ENCODE results near the gene ENTREP3. TPM values are rescaled to one million over a fixed set of nuclear protein-coding genes. Genes with fewer than 3 reads are reported as not detected.

The ENTREP3 gene
- total and polyA plus RNA-seq, 2 donors (not counting 3 experiments of a cell fraction or from before 2014, with no cell fraction given), result 27.4 to 62.7 TPM

DNA sequence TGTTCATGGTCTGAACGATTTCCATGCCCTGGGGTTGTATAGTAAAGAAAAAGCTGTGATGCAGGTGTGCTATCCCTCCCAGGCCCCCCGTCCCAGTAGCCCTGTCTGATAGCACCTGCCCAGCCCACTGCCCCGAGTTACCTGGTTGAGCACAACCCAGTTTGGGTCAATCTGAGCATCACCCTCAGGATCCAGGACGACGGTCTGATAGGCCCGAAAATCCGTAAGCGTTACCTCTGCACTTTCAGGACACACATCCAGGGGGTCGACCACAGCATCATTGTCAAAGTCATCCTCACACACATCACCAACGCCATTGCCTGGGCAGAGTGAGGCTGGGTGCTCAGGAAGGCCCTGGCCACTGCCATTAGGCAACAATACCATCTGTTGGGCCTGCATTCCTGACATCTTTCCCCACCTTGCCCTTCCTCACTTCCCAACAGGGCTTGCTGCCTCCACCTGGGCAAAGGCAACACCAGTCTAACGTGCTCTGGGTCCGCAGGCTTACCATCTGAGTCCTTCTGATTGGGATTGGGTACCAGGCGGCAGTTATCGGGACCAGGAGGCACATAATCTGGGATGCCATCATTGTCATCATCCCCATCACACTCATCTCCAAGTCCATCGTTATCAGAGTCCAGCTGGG lies 57.3 kb downstream of the ENTREP3 start:
- no peaks in the 10 kb centered on the region for H4K20me1 ChIP-seq (replicated peaks; ENCODE audit: control insufficient read depth, extremely low read depth, insufficient read depth, low read length)
- no peak overlapping the region for H3K9ac ChIP-seq (replicated peaks; ENCODE audit: extremely low read depth, insufficient read depth, low read length)
- H2AFZ ChIP-seq (ENCODE audit: low read depth, low read length), result no peak overlapping the region
- DNase-seq (ENCODE audit: low read depth, low spot score) (no peak), FAIRE-seq (no peak)
- intact Hi-C loops (cut with micrococcal nuclease), result no loop called here
- no peak for TF ChIP-seq JUN (IDR thresholded peaks at IDR 0.05; ENCODE audit: borderline replicate concordance, insufficient read depth, insufficient read length, low read depth)
- TF ChIP-seq MYC (IDR thresholded peaks at IDR 0.05; ENCODE audit: low read depth, low read length), result no peak
- no peak for TF ChIP-seq POLR2AphosphoS5 (IDR thresholded peaks at IDR 0.05; ENCODE audit: insufficient read depth, low read depth, low read length)
- H3K4me2 ChIP-seq (ENCODE audit: insufficient read depth, low read length), result no peak overlapping the region
- H3K27me3 ChIP-seq (ENCODE audit: control insufficient read depth in 2 of 2, insufficient read depth in 2 of 2, low read length in 2 of 2), result no peaks in the 10 kb centered on the region
- no TSS peak for BruUV-seq (replicated peaks)
- dilution Hi-C loops (cut with MboI; ENCODE audit: extremely low pct_ligation_motif_present, low sequenced_read_pairs), result no loop called here
- no peak overlapping the region for H3K27ac ChIP-seq (ENCODE audit: insufficient read depth, low read depth, low read length)
- H3K79me2 ChIP-seq (ENCODE audit: control insufficient read depth, insufficient read depth, low read length), result no peaks in the 10 kb centered on the region
- no peaks in the 10 kb centered on the region for H3K9me1 ChIP-seq (replicated peaks; ENCODE audit: control insufficient read depth, extremely low read depth, insufficient read depth, low read length)
- CTCF ChIA-PET, result no interaction called here
- POLR2A ChIA-PET, result no interaction called here
- no peaks in the 10 kb centered on the region for H3K9me3 ChIP-seq (replicated peaks; ENCODE audit: control insufficient read depth, insufficient read depth, low read length)
- H3K4me1 ChIP-seq (ENCODE audit: control insufficient read depth, extremely low read depth, insufficient read depth, low read length), result peaks cover 12% of the 10 kb centered on the region
- no peak overlapping the region for H3K4me3 ChIP-seq (replicated peaks in 1 of 3; ENCODE audit: insufficient read depth in 1 of 3, low read depth in 1 of 3, low read length in 3 of 3)
- H3K36me3 ChIP-seq (ENCODE audit: control insufficient read depth in 2 of 2, extremely low read depth in 1 of 2, insufficient read depth in 2 of 2, low read length in 2 of 2), result peaks cover 0 to 3% of the 10 kb centered on the region in 2 experiments

Other genes with a start within 250 kb of the ENTREP3 start
- 0.23 and 0.51 TPM in 2 replicates for gene DCST2, start 221.7 kb downstream of the ENTREP3 start, total RNA-seq
- 0.29 and 0.73 TPM in 2 replicates for gene DCST2, start 221.7 kb downstream of the ENTREP3 start, polyA plus RNA-seq
- not detected in 2 replicates for gene DCST1, start 221.7 kb downstream of the ENTREP3 start, total RNA-seq
- not detected in 2 replicates for gene DCST1, start 221.7 kb downstream of the ENTREP3 start, polyA plus RNA-seq
- 268 and 299 TPM in 2 replicates for gene ADAM15, start 204.2 kb downstream of the ENTREP3 start, total RNA-seq
- gene ADAM15, start 204.2 kb downstream of the ENTREP3 start, polyA plus RNA-seq, result 295 and 397 TPM in 2 replicates
- 16.5 and 17.5 TPM in 2 replicates for gene EFNA4, start 191.7 kb downstream of the ENTREP3 start, total RNA-seq
- 25.2 and 28.0 TPM in 2 replicates for gene EFNA4, start 191.7 kb downstream of the ENTREP3 start, polyA plus RNA-seq
- 2.2 TPM in 2 replicates for gene EFNA3, start 176.6 kb downstream of the ENTREP3 start, total RNA-seq
- gene EFNA3, start 176.6 kb downstream of the ENTREP3 start, polyA plus RNA-seq, result 2.5 and 4.2 TPM in 2 replicates
- 107 and 111 TPM in 2 replicates for gene EFNA1, start 127.6 kb downstream of the ENTREP3 start, total RNA-seq
- 289 and 295 TPM in 2 replicates for gene EFNA1, start 127.6 kb downstream of the ENTREP3 start, polyA plus RNA-seq
- 29.5 and 30.8 TPM in 2 replicates for gene SLC50A1, start 119.6 kb downstream of the ENTREP3 start, total RNA-seq
- gene SLC50A1, start 119.6 kb downstream of the ENTREP3 start, polyA plus RNA-seq, result 66.1 and 70.4 TPM in 2 replicates
- gene DPM3, start 115.0 kb downstream of the ENTREP3 start, total RNA-seq, result 69.6 and 78.8 TPM in 2 replicates
- gene DPM3, start 115.0 kb downstream of the ENTREP3 start, polyA plus RNA-seq, result 258 and 315 TPM in 2 replicates
- gene KRTCAP2, start 82.2 kb downstream of the ENTREP3 start, total RNA-seq, result 170 and 207 TPM in 2 replicates
- 362 and 409 TPM in 2 replicates for gene KRTCAP2, start 82.2 kb downstream of the ENTREP3 start, polyA plus RNA-seq
- 9.6 and 10.0 TPM in 2 replicates for gene TRIM46, start 81.6 kb downstream of the ENTREP3 start, total RNA-seq
- 9.5 and 12.7 TPM in 2 replicates for gene TRIM46, start 81.6 kb downstream of the ENTREP3 start, polyA plus RNA-seq
- 22.4 and 23.6 TPM in 2 replicates for gene THBS3, start 47.6 kb downstream of the ENTREP3 start, total RNA-seq
- gene THBS3, start 47.6 kb downstream of the ENTREP3 start, polyA plus RNA-seq, result 25.7 and 29.4 TPM in 2 replicates
- gene MTX1, start 46.8 kb downstream of the ENTREP3 start, total RNA-seq, result 49.1 and 53.0 TPM in 2 replicates
- 109 and 137 TPM in 2 replicates for gene MTX1, start 46.8 kb downstream of the ENTREP3 start, polyA plus RNA-seq
- 80.1 and 80.8 TPM in 2 replicates for gene SCAMP3, start 6.9 kb upstream of the ENTREP3 start, total RNA-seq
- 306 and 342 TPM in 2 replicates for gene SCAMP3, start 6.9 kb upstream of the ENTREP3 start, polyA plus RNA-seq
- gene CLK2, start 18.0 kb upstream of the ENTREP3 start, total RNA-seq, result 61.7 and 69.1 TPM in 2 replicates
- gene CLK2, start 18.0 kb upstream of the ENTREP3 start, polyA plus RNA-seq, result 80.9 and 84.8 TPM in 2 replicates
- gene HCN3, start 22.0 kb upstream of the ENTREP3 start, total RNA-seq, result 1.8 and 3.3 TPM in 2 replicates
- gene HCN3, start 22.0 kb upstream of the ENTREP3 start, polyA plus RNA-seq, result 4.1 and 4.6 TPM in 2 replicates
- gene PKLR, start 46.0 kb upstream of the ENTREP3 start, total RNA-seq, result not detected in 2 replicates
- 0.03 TPM in 1 of 2 replicates, not detected in the other for gene PKLR, start 46.0 kb upstream of the ENTREP3 start, polyA plus RNA-seq
- 630 and 670 TPM in 2 replicates for gene FDPS, start 53.4 kb upstream of the ENTREP3 start, total RNA-seq
- gene FDPS, start 53.4 kb upstream of the ENTREP3 start, polyA plus RNA-seq, result 508 and 646 TPM in 2 replicates
- gene RUSC1, start 65.4 kb upstream of the ENTREP3 start, total RNA-seq, result 40.3 and 42.4 TPM in 2 replicates
- gene RUSC1, start 65.4 kb upstream of the ENTREP3 start, polyA plus RNA-seq, result 46.6 and 63.3 TPM in 2 replicates

Data from endothelial cell of umbilical vein (primary cell).